HS-27A (cell line): Measurements from ENCODE around the gene COX6B1.
"Not testable (repeated sequence)": the region's sequence is repeated elsewhere in the genome, so short reads cannot be mapped to it uniquely, and the experiment has no call there.

Source experiments
- DNase-seq: peaks from one replicate; pipeline ENCODE4 v3.0.0-alpha.2; 2012; ENCODE audit warnings: low read depth, missing footprints

COX6B1 gene

GRCh38 chr19:35633727-35634440, 14.2 kb upstream of the COX6B1 start:
- DNase-seq = no peak

DNA sequence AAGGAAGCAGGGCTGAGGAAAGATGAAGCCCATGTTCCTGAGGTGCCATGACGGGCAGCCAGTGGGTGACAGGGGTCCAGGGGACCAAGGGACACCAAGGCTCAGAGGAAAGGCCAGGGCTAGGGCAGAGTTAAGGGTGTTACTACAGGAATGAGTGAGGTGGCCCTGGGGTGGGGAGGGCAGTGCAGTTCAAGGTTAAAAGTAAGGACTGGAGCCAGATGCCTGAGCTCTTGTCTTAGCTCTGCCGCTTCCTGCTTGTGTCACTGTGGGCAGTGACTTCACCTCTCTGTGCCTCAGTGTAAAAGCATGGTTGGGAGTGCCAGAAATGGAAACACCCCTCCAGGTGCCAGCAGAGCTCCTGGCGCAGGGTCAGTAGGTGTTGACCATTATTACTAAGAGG, 11.5 kb upstream of the COX6B1 start:
- DNase-seq = no peak

- no peak for DNase-seq
Measured at GRCh38 chr19:35637165-35637564, 11.0 kb upstream of the COX6B1 start.

DNA sequence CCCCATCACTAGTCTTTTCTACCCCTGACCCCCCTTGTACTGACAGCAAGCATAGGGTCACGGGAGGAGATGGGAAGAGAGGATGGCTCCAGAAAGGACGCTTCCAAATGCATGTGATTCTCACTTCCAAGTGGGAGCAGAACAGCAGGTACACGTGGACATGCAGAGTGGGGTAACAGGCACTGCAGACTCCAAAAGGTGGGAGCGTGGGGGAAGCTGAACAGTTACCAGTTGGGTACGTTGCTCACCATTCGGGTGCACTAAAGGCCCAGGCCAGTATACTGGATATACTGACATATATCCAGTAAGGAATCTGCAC, 8.8 kb upstream of the COX6B1 start:
- DNase-seq = no peak

DNA sequence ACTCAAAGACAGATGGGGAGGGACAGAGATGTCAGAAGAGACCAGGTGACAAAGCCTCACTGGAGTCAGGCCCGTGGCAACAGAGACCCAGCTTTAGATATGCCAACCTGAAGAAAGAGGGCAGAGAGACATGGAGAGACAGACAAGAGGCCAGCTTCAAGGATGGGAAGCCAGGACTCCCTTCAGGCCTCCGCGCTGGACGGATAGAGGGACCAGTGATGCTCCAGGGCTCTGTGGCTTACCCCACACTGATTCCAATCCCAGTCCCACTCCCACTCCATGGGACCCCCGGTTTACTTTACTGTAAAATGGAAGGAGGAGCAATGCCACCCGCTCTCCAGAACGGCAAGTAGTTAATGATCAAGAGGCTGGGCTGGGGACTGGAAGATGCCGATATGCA, 8.3 kb upstream of the COX6B1 start:
- DNase-seq = no peak

- no peak for DNase-seq
Measured at GRCh38 chr19:35641515-35642151, 6.5 kb upstream of the COX6B1 start, which contains the start of gene ETV2. Gene ETV2 (plus strand): TSS chr19:35641745. CDS start chr19:35642461, 716 bp downstream.

DNA sequence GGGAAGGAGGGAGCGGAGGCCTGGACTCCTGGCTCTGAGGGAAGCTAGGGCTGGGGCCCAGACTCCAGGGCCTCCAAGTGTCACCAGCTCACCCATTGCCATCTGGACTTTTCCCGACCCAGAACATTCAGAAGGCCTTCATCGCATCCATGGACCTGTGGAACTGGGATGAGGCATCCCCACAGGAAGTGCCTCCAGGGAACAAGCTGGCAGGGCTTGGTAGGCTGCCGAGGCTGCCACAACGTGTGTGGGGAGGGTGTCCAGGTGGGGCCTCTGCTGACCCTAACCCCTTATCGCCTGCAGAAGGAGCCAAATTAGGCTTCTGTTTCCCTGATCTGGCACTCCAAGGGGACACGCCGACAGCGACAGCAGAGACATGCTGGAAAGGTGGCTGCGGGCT, 5.8 kb upstream of the COX6B1 start:
- DNase-seq = no peak

DNA sequence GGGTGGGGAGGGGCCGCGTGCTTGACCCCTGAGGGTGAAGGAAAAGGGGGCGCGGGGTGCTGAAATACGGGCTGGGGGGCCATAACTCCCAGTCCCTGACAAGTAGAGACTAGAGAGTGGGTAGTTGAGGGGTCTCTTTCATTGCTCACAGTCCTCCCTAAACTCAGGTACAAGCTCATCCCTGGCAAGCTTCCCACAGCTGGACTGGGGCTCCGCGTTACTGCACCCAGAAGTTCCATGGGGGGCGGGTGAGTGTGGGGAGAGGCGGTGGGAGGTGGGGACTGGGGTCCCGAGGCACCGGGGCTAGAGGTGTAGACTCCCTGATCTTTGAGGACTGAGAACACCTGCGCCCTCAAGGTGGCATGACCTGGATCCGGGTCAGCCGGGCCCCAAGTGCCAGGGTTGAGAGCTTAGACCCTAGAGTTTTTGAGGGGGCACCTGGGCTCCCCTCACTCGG, 5.3 kb upstream of the COX6B1 start:
- no peak for DNase-seq

DNA sequence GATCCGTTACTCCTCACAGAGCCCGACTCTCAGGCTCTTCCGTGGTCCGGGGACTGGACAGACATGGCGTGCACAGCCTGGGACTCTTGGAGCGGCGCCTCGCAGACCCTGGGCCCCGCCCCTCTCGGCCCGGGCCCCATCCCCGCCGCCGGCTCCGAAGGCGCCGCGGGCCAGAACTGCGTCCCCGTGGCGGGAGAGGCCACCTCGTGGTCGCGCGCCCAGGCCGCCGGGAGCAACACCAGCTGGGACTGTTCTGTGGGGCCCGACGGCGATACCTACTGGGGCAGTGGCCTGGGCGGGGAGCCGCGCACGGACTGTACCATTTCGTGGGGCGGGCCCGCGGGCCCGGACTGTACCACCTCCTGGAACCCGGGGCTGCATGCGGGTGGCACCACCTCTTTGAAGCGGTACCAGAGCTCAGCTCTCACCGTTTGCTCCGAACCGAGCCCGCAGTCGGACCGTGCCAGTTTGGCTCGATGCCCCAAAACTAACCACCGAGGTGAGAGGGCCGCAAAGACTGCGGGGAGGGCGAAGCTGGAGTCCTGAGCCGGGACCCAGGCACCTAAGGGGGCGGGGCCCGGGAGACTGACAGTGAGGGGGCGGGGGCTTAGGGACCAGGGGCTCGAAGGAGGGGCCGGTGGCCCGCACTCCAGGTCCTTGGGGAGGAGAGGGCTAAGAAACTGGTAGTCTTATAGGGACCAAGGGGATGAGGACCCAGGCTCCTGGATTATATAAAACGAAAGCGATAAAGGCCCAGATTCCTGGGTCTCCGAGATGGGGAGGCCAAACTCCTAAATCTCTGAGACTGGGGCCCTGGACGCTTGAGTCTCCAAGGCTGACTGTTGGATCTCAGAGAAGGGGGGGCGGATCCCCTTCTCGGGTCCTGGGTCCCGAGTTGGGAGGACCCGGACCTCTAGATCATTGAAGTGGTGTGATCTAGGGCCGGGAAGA, 4.6 kb upstream of the COX6B1 start:
- DNase-seq = peak; percentile 90

GRCh38 chr19:35644206-35644986, 3.7 kb upstream of the COX6B1 start:
- DNase-seq = peak; percentile 70

GRCh38 chr19:35644987-35645679, 3.0 kb upstream of the COX6B1 start:
- no peak for DNase-seq

GRCh38 chr19:35645680-35646511, 2.2 kb upstream of the COX6B1 start:
- DNase-seq = no peak

- no peak for DNase-seq
Measured at GRCh38 chr19:35650581-35650980, 2.5 kb downstream of the COX6B1 start.

DNA sequence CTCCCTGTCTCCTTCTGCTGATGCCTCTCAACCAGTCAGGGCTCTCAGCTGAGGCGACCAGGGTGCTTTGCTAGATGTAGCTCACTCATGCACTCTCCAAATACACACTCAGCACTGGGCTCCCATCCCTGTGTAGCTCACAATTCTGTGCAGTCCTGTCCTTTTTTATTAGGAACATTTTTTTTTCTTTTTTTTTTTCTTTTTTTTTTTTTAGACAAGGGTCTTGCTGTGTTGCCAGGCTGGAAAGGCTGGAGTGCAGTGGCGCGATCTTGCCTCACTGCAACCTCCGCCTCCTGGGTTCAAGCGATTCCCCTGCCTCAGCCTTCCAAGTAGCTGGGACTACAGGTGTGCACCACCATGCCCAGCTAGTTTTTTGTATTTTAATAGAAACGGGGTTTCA, 6.7 kb downstream of the COX6B1 start:
- DNase-seq = not testable (repeated sequence)

DNA sequence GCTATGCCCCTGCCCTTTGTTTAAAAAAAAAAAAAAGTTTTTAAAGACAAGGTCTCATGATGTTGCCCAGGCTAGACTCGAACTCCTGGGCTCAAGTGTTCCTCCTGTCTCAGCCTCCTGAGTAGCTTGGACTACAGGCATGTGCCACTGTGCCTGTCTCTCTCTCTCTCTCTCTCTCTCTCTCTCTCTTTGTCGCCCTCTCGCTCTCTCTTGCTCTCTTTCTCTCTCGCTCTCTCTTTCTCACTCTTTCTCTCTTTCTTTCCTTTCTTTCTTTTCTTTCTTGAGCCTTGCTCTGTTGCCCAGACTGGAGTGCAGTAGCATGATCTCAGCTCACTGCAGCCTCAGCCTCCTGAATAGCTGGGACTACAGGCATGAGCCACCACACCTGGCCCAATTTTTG, 7.5 kb downstream of the COX6B1 start:
- DNase-seq = no peak

DNA sequence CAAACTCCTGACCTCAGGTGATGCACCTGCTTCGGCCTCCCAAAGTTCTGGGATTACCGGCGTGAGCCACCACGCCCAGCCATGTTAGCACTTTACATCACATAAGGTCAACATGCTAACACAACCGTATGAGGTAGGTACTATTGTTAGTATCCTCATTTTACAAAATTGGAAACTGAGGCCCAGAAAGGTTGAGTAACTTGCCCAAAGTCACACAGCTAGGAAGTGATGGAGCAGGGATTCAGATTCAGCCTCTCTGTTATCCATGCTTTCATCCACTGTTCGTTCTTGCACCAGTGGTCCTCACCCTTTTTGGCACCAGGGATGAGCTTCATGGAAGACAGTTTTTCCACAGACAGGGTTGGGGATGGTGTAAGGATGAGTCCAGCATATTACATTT, 8.6 kb downstream of the COX6B1 start:
- no peak for DNase-seq

DNA sequence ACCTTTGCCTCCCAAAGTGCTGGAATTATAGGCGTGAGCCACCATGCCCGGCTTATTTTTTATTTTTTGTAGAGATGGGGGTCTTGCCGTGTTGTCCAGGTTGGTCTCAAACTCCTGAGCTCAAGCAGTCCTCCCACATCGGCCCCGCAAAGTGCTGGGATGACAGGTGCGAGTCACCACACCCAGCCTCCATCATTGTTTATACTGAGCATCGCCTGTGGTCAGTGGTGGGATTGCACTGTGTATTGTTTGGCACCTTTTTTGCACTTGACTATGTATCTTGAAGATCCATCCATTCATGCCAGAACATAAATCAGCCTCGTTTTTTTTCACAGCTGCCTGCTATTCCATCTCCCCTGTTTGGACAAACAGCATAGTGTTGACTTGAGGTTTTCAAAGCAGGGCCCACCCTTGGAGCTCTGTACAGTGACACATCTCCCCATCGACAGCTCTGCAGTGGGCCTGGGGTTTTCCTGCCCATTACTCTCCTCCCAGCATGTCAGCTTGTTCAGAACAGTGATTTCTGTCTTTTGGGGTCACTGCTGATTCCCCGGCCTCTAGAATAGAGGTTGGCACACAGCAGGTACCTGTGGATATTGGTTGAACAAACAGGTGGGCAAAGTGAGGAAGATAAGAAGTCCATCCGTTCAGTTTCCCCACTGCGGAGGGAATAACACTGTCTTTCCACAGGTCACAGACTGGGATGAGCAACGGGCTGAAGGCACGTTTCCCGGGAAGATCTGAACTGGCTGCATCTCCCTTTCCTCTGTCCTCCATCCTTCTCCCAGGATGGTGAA, 10.0 kb downstream of the COX6B1 start:
- DNase-seq = no peak

DNA sequence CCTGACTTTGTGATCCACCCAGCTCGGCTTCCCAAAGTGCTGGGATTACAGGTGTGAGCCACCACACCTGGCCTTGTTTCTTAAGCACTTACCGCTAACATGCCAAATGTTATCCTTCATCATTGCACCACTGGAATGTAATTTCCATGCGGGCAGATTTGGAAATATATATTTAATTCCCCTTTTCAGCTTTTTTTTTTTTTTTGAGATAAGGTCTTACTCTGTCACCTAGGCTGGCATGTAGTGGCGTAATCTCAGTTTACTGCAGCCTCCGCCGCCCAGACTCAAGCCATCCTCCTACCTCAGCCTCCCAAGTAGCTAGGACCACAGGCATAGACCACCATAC, 13.8 kb downstream of the COX6B1 start:
- no peak for DNase-seq

DNA sequence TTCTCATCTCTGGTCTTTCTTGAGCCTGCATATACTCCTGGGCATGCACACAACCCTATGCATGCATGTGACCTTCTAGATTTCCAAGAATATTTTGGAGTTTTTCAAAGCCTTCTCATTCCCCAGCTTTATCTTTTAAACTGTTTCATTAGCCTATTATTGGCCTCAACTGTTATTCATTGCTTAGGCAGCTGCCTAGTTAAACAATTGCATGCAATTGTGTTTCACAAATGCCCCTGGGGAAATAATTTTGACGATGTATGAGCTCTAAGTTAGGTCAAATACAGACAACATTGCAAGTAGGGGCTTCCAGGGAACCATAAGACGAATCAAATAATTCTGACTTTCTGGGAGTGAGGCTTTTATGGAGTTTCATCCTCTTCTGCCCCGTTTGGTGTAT, 15.9 kb downstream of the COX6B1 start:
- DNase-seq = no peak

DNA sequence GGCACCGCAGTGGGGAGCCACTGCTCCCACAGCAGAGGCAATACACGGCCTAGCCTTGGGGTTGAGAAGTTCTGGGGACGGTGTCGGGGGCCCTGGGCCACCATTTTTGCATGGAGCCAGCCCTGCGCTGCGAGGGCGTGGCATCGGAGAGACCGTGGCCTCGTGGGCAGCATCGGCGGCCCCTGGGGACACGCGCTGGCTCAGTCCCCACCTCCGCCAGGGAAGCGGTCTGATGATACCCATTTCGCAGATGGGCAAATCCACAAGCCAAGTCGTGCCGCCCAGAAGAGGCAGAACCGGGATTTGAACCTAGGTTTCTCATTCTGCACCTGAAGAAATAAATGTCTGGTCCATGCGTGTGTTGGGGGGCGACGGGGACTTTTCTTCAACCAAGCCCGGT, 17.0 kb downstream of the COX6B1 start:
- no peak for DNase-seq
